HepG2 (cell line): ENCODE data around the gene RDH8. TPM values are rescaled to one million over a fixed set of nuclear protein-coding genes. Genes with fewer than 3 reads are reported as not detected.

ENCODE experiments used
- AKNA ChIP-seq: sonication (generic); formaldehyde crosslinking; IDR thresholded peaks from 2 replicates; pipeline ENCODE4 v1.4.0; 2020; ENCODE audit warnings: missing genetic modification reagents, borderline replicate concordance
- CTCF ChIP-seq: sonication (generic); formaldehyde crosslinking; IDR thresholded peaks from 2 replicates; pipeline ENCODE4 v1.5.0; 2020; ENCODE audit warnings: mild to moderate bottlenecking, missing genetic modification reagents, moderate library complexity
- FOSL2 ChIP-seq: sonication (generic); formaldehyde crosslinking; IDR thresholded peaks from 2 replicates; pipeline ENCODE4 v1.4.0; 2020; ENCODE audit warnings: missing genetic modification reagents
- HDAC1 ChIP-seq: sonication (generic); formaldehyde crosslinking; IDR thresholded peaks from 2 replicates; pipeline ENCODE4 v1.5.1; 2020; ENCODE audit warnings: mild to moderate bottlenecking, missing genetic modification reagents
- HNF1B ChIP-seq: sonication (generic); formaldehyde crosslinking; IDR thresholded peaks from 2 replicates; pipeline ENCODE4 v1.5.1; 2020; ENCODE audit warnings: mild to moderate bottlenecking, moderate library complexity, missing genetic modification reagents
- IRF2 ChIP-seq: IDR thresholded peaks from 2 replicates; pipeline ENCODE4 v1.6.1; 2018; ENCODE audit warnings: missing genetic modification reagents, missing compliant biosample characterization
- ISL2 ChIP-seq: sonication (generic); formaldehyde crosslinking; IDR thresholded peaks from 2 replicates; pipeline ENCODE4 v1.5.0; 2020; ENCODE audit warnings: missing genetic modification reagents
- KDM5B ChIP-seq: sonication (generic); formaldehyde crosslinking; IDR thresholded peaks from 2 replicates; pipeline ENCODE4 v1.4.0; 2020; ENCODE audit warnings: missing genetic modification reagents, mild to moderate bottlenecking, borderline replicate concordance
- MYC ChIP-seq: sonication (generic); formaldehyde crosslinking; IDR thresholded peaks from 2 replicates; pipeline ENCODE4 v1.9.0; 2021; ENCODE audit warnings: missing genetic modification reagents, borderline replicate concordance
- SETDB1 ChIP-seq: sonication (generic); formaldehyde crosslinking; IDR thresholded peaks from 2 replicates; pipeline ENCODE4 v1.5.1; 2020; ENCODE audit warnings: missing genetic modification reagents, mild to moderate bottlenecking, borderline replicate concordance
- SOX6 ChIP-seq, 2 experiments: fragments of 450-650 bp in 1 of 2; sonication (generic) in 1 of 2; formaldehyde crosslinking in 1 of 2; IDR thresholded peaks; 2 replicates each; pipeline versions ENCODE4 v1.4.0 to v1.6.1; 2017 to 2020; ENCODE audit warnings: antibody characterized with exemption in 1 of 2, mild to moderate bottlenecking in 1 of 2, missing genetic modification reagents in 1 of 2
- TEF ChIP-seq: sonication (generic); formaldehyde crosslinking; IDR thresholded peaks from 2 replicates; pipeline ENCODE4 v1.5.0; 2020; ENCODE audit warnings: missing genetic modification reagents
- ZBTB14 ChIP-seq: sonication (generic); formaldehyde crosslinking; IDR thresholded peaks from 2 replicates; pipeline ENCODE4 v1.4.0; 2020; ENCODE audit warnings: missing genetic modification reagents
- ZMYM4 ChIP-seq: sonication (generic); formaldehyde crosslinking; IDR thresholded peaks from 2 replicates; pipeline ENCODE4 v1.8.1; 2023; ENCODE audit warnings: mild to moderate bottlenecking, missing genetic modification reagents
- ZNF574 ChIP-seq: sonication (generic); formaldehyde crosslinking; IDR thresholded peaks from 2 replicates; pipeline ENCODE4 v1.4.0; 2020; ENCODE audit warnings: missing genetic modification reagents
- ZNF720 ChIP-seq: sonication (generic); formaldehyde crosslinking; IDR thresholded peaks from 2 replicates; pipeline ENCODE4 v1.4.0; 2020; ENCODE audit warnings: missing genetic modification reagents
- polyA plus RNA-seq, 8 experiments: library from polyadenylated mRNA; depleted of rRNA in 3 of 8; stranded (reverse) in 7 of 8; unstranded in 1 of 8; fragments of >200 nt; fragmentation: Illumina TruSeq in 4 of 8; extraction: Trizol in 4 of 8; gene quantifications; 2 replicates each; pipeline versions ENCODE4 v1.2.1 to v1.2.3, GENCODE V29; 2011 to 2016; ENCODE audit warnings: low read depth in 4 of 8, missing spikeins in 1 of 8, mixed read lengths in 1 of 8; ENCODE audit not compliant: insufficient read depth in 1 of 8
- total RNA-seq, 5 experiments: library from RNA; depleted of rRNA; stranded (reverse); fragments of >200 nt; fragmentation: Illumina TruSeq; extraction: Trizol; gene quantifications; 2 replicates each; pipeline ENCODE4 v1.2.3, GENCODE V29; 2016; ENCODE audit warnings: low read depth in 1 of 5

The RDH8 gene
- total and polyA plus RNA-seq, 2 of the 13 experiments (the other 11 are each of a cell fraction or from before 2014, with no cell fraction given): not detected

GRCh38 chr19:10001899-10002298, 11.4 kb upstream of the RDH8 start (continued):
- TF ChIP-seq CTCF (CRISPR knock-in tag) (peak; percentile 91), ZMYM4 (CRISPR knock-in tag) (peak; percentile 79), FOSL2 (CRISPR knock-in tag) (peak; percentile 88), ZNF720 (CRISPR knock-in tag) (no peak), HDAC1 (CRISPR knock-in tag) (peak; percentile 78), AKNA (CRISPR knock-in tag) (no peak), HNF1B (CRISPR knock-in tag) (peak; percentile 78), SOX6 (IDR thresholded peaks at IDR 0.05) (no peak), SOX6 (CRISPR knock-in tag; IDR thresholded peaks at IDR 0.05) (peak; percentile 78), MYC (CRISPR knock-in tag) (peak; percentile 84), ZBTB14 (CRISPR knock-in tag) (no peak), SETDB1 (0 out of 2 replicates have a peak, but pooled peaks have one; percentile 44), IRF2 (CRISPR knock-in tag) (peak; percentile 87), ZNF574 (peak; percentile 89), KDM5B (CRISPR knock-in tag) (peak; percentile 63; the same call in 1 of the 2 replicates), TEF (CRISPR knock-in tag) (no peak), ISL2 (CRISPR knock-in tag) (0 out of 2 replicates have a peak, but pooled peaks have one; percentile 46)
